SH-SY5Y (cell line): ENCODE results near the gene HPCAL1.

Experiments used
- GATA2 ChIP-seq: IDR thresholded peaks from 2 replicates; pipeline ENCODE4 v1.6.1; 2011; ENCODE audit warnings: mild to moderate bottlenecking, low read depth, low read length
- GATA3 ChIP-seq: IDR thresholded peaks from 2 replicates; pipeline ENCODE4 v1.6.1; 2011; ENCODE audit warnings: low read depth, mild to moderate bottlenecking, low read length, moderate library complexity

DNA sequence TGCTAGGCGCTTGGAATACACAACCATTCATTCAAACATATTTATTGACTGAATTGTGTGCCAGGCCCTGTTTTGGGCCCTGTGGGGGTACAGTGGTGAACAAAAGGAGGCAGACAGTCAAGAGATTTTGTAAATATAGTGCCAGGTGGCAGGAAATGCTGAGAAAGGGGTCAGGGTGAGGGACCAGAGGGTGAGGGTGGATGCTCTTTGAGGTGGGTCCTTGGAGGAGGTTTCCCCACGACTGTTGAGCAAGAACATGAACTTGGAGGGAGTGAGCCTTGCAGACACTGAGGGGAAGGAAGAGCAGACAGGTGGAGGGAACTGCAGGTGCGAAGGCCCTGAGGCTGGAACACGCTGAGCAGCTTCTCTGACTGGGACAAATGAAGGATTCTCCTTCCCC lies 104.7 kb downstream of the HPCAL1 start:
- TF ChIP-seq GATA2 (no peak), GATA3 (no peak)
